ENCODE data around the gene RGS17. TPM values are rescaled to one million over a fixed set of nuclear protein-coding genes. Genes with fewer than 3 reads are reported as not detected.

Gene RGS17
- total and polyA plus RNA-seq, 4 experiments from 2014 or later: not detected

DNA sequence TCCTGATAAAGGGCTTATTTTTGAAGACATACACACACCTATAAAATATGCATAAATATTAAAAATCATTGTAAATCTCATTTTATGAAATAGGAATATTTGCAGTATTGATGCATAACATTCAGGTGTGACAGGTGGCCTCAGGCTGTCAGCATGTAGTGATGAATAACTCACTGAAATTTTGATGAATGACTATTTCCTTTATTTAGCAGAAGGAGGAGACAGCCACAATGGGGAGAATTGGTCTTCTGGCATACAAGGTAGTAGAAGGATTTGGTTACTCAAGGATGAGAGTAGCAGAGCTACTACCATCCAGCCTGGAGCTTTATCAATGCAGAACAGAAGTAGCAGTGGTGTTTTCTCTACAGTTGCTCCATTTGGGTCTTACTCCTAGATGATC is 47.2 kb downstream of the RGS17 start:
- ChIA-PET POLR2A (ENCODE audit: partially characterized antibody) (no interaction called here), CTCF (ENCODE audit: partially characterized antibody) (no interaction called here)
- no peak for DNase-seq
- Mint-ChIP-seq H3K4me3 (no peak overlapping the region), H3K36me3 (no peaks in the 10 kb centered on the region), H3K9me3 (peaks cover 0 to 1% (median 0%) of the 10 kb centered on the region in 8 donors), H3K27ac (no peak overlapping the region), H3K27me3 (peaks cover 2 to 12% of the 10 kb centered on the region in 2 donors), H3K4me1 (no peaks in the 10 kb centered on the region)
- no peak overlapping the region for H3K27ac ChIP-seq (ENCODE audit: low read depth, low read length)
- intact Hi-C loops (cut with micrococcal nuclease): no loop called here
- H3K9me3 ChIP-seq (ENCODE audit: control insufficient read depth in 1 of 2, low read length in 2 of 2): no peaks in the 10 kb centered on the region
- H3K27me3 ChIP-seq (ENCODE audit: insufficient read depth, low read length): no peaks in the 10 kb centered on the region
- H3K4me1 ChIP-seq (ENCODE audit: insufficient read depth, low read length): no peaks in the 10 kb centered on the region
- no peak overlapping the region for H3K4me3 ChIP-seq (ENCODE audit: low read length in 2 of 2)
- no peaks in the 10 kb centered on the region for H3K36me3 ChIP-seq (ENCODE audit: insufficient read depth, low read length)

DNA sequence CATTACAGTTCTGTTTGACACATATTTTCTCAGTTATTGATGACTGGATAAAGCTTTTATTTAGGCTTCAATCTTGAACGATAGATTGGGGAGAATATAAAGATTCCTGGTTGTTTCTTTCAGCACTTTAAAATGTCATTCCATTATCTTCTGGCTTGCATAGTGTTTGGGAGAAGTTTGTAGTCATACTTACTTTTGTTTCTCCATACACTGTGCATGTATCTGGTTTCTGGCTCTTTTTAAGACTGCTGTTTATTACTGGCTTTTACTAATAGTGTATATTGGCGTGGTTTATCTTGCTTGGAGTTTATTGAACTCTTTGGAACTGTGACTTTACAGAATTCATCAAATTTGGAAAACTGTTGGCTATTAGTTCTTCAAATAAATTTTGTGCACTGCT is 49.2 kb downstream of the RGS17 start:
- Mint-ChIP-seq H3K4me3 (no peak overlapping the region), H3K36me3 (no peaks in the 10 kb centered on the region), H3K9me3 (peaks cover 0 to 1% (median 0%) of the 10 kb centered on the region in 8 donors), H3K27ac (no peak overlapping the region), H3K27me3 (peaks cover 2 to 10% of the 10 kb centered on the region in 2 donors), H3K4me1 (no peaks in the 10 kb centered on the region)
- no peaks in the 10 kb centered on the region for H3K4me1 ChIP-seq (ENCODE audit: insufficient read depth, low read length)
- H3K27ac ChIP-seq (ENCODE audit: low read depth, low read length): no peak overlapping the region
- DNase-seq: no peak
- intact Hi-C loops (cut with micrococcal nuclease): no loop called here
- H3K9me3 ChIP-seq (ENCODE audit: control insufficient read depth in 1 of 2, low read length in 2 of 2): no peaks in the 10 kb centered on the region
- CTCF ChIA-PET (ENCODE audit: partially characterized antibody): no interaction called here
- no peaks in the 10 kb centered on the region for H3K27me3 ChIP-seq (ENCODE audit: insufficient read depth, low read length)
- POLR2A ChIA-PET (ENCODE audit: partially characterized antibody): no interaction called here
- H3K36me3 ChIP-seq (ENCODE audit: insufficient read depth, low read length): no peaks in the 10 kb centered on the region
- no peak overlapping the region for H3K4me3 ChIP-seq (ENCODE audit: low read length in 2 of 2)

DNA sequence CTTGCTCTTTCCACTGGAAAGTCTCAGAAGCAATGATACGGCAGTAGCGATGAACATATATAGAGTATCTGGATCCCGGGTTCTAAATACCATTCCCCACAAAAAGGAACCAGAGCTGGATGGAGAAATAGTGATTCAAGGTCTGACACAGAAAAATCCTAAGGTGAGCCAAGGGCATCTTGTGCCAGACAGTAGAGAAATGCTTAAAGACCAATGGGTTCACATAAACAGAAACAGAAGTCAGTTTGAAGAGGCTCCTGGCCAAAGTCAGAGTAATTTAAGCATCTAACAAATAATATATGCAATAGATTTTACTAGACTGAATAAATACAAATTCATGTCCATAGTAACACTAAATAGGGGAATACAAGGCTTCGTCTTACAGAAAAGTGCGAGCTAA is 54.7 kb downstream of the RGS17 start:
- Mint-ChIP-seq H3K4me3 (no peak overlapping the region), H3K9me3 (peaks cover 0 to under 1% (median 0%) of the 10 kb centered on the region in 8 donors), H3K27me3 (peaks cover 0 to 5% of the 10 kb centered on the region in 2 donors), H3K27ac (no peak overlapping the region), H3K4me1 (no peaks in the 10 kb centered on the region), H3K36me3 (no peaks in the 10 kb centered on the region)
- no peaks in the 10 kb centered on the region for H3K27me3 ChIP-seq (ENCODE audit: insufficient read depth, low read length)
- intact Hi-C loops (cut with micrococcal nuclease): no loop called here
- DNase-seq: no peak
- H3K27ac ChIP-seq (ENCODE audit: low read depth, low read length): no peak overlapping the region
- ChIA-PET CTCF (ENCODE audit: partially characterized antibody) (no interaction called here), POLR2A (ENCODE audit: partially characterized antibody) (no interaction called here)
- no peaks in the 10 kb centered on the region for H3K9me3 ChIP-seq (ENCODE audit: control insufficient read depth in 1 of 2, low read length in 2 of 2)
- no peaks in the 10 kb centered on the region for H3K4me1 ChIP-seq (ENCODE audit: insufficient read depth, low read length)
- H3K4me3 ChIP-seq (ENCODE audit: low read length in 2 of 2): no peak overlapping the region
- H3K36me3 ChIP-seq (ENCODE audit: insufficient read depth, low read length): no peaks in the 10 kb centered on the region

DNA sequence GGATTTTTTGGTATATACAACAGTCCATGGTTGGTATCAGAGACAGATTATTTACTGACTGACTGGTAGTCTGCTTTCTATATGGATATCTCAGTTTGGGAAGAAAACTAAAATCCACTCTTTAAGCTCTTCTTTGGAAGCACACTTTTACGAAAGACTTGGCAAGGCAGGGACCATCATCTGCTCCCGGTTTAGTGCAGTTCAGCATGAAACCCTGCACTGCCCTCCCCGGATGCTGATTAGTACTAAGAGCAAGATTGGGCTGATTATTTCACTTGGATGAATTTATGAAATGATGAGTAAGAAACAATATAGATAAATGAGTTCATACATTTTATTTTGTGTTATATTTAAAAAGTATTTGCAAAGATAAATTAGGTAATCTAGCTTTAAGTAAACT is 56.3 kb downstream of the RGS17 start:
- Mint-ChIP-seq H3K9me3 (no peaks in the 10 kb centered on the region), H3K4me3 (no peak overlapping the region), H3K36me3 (no peaks in the 10 kb centered on the region), H3K27me3 (peaks cover 0 to 1% of the 10 kb centered on the region in 2 donors), H3K4me1 (no peaks in the 10 kb centered on the region), H3K27ac (no peak overlapping the region)
- DNase-seq: no peak
- H3K4me1 ChIP-seq (ENCODE audit: insufficient read depth, low read length): no peaks in the 10 kb centered on the region
- H3K36me3 ChIP-seq (ENCODE audit: insufficient read depth, low read length): no peaks in the 10 kb centered on the region
- no peak overlapping the region for H3K4me3 ChIP-seq (ENCODE audit: low read length in 2 of 2)
- intact Hi-C loops (cut with micrococcal nuclease): no loop called here
- no peak overlapping the region for H3K27ac ChIP-seq (ENCODE audit: low read depth, low read length)
- ChIA-PET CTCF (ENCODE audit: partially characterized antibody) (no interaction called here), POLR2A (ENCODE audit: partially characterized antibody) (no interaction called here)
- no peaks in the 10 kb centered on the region for H3K9me3 ChIP-seq (ENCODE audit: control insufficient read depth in 1 of 2, low read length in 2 of 2)
- H3K27me3 ChIP-seq (ENCODE audit: insufficient read depth, low read length): no peaks in the 10 kb centered on the region

DNA sequence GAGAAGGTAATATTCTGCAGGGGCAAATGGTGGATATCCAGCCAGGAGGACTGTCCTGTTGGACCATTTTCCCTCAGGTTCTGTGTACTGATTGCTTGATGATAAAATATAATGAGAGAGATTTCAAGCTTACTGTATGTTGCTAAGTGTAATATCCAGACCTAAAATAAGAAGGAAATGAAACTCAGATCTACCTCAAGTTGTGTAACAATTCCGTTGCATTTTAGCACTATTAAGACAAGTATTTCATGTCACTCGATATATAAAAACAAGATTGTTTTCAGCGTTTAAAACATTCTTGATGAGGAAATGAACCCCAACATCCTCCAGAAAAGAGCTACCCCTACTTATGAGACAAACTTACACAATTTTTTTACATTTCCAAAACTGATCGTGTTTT is 57.2 kb downstream of the RGS17 start:
- Mint-ChIP-seq H3K36me3 (no peaks in the 10 kb centered on the region), H3K4me1 (no peaks in the 10 kb centered on the region), H3K4me3 (no peak overlapping the region), H3K9me3 (no peaks in the 10 kb centered on the region), H3K27me3 (peaks cover 0 to 1% of the 10 kb centered on the region in 2 donors), H3K27ac (no peak overlapping the region)
- intact Hi-C loops (cut with micrococcal nuclease): no loop called here
- no peak for DNase-seq
- H3K36me3 ChIP-seq (ENCODE audit: insufficient read depth, low read length): no peaks in the 10 kb centered on the region
- no peak overlapping the region for H3K27ac ChIP-seq (ENCODE audit: low read depth, low read length)
- ChIA-PET POLR2A (ENCODE audit: partially characterized antibody) (no interaction called here), CTCF (ENCODE audit: partially characterized antibody) (no interaction called here)
- no peaks in the 10 kb centered on the region for H3K9me3 ChIP-seq (ENCODE audit: control insufficient read depth in 1 of 2, low read length in 2 of 2)
- H3K27me3 ChIP-seq (ENCODE audit: insufficient read depth, low read length): no peaks in the 10 kb centered on the region
- no peak overlapping the region for H3K4me3 ChIP-seq (ENCODE audit: low read length in 2 of 2)
- no peaks in the 10 kb centered on the region for H3K4me1 ChIP-seq (ENCODE audit: insufficient read depth, low read length)

DNA sequence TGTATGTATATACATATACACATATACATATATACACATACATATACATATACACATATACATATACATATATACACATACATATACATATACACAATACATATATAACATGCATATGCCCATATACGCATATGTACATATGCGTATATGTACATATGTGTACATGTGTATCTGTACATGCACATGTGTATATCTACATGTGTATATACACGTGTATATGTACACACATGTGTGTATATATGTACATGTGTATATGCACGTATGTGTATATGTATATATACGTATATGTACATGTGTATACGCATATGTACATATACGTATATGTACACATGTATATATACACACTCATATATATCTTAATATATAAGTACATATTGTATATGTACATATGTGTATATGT is 60.3 kb downstream of the RGS17 start:
- H3K4me3 Mint-ChIP-seq: no peak overlapping the region
- intact Hi-C loops (cut with micrococcal nuclease): no loop called here
- H3K27ac Mint-ChIP-seq: no peak overlapping the region

DNA sequence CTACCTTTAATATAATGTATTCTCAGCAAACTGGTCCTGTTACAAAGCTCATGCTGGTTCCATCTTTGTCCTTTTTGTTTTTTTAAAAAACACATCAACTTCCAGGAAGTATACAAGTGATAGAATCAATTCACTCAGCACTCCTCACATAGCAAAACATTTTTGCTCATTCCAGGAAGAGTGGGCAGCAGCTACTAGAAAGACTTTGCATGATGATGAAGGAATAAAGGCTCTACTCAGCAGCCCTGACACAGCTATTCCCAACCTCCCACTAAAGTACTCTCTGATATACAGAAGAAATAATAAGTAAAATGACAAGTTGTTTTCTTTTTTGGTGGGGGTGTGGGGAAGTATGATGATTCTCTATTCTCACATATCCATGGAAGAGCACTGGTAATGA is 61.2 kb downstream of the RGS17 start:
- Mint-ChIP-seq H3K27ac (no peak overlapping the region), H3K9me3 (peaks cover 0 to 6% (median 0%) of the 10 kb centered on the region in 8 donors), H3K4me3 (no peak overlapping the region), H3K36me3 (no peaks in the 10 kb centered on the region), H3K27me3 (peaks cover 3% of the 10 kb centered on the region in 2 donors), H3K4me1 (no peaks in the 10 kb centered on the region)
- DNase-seq: no peak
- no peaks in the 10 kb centered on the region for H3K4me1 ChIP-seq (ENCODE audit: insufficient read depth, low read length)
- H3K9me3 ChIP-seq (ENCODE audit: control insufficient read depth in 1 of 2, low read length in 2 of 2): no peaks in the 10 kb centered on the region
- no peaks in the 10 kb centered on the region for H3K27me3 ChIP-seq (ENCODE audit: insufficient read depth, low read length)
- no peak overlapping the region for H3K4me3 ChIP-seq (ENCODE audit: low read length in 2 of 2)
- no peak overlapping the region for H3K27ac ChIP-seq (ENCODE audit: low read depth, low read length)
- CTCF ChIA-PET (ENCODE audit: partially characterized antibody): no interaction called here
- H3K36me3 ChIP-seq (ENCODE audit: insufficient read depth, low read length): no peaks in the 10 kb centered on the region
- POLR2A ChIA-PET (ENCODE audit: partially characterized antibody): no interaction called here
- intact Hi-C loops (cut with micrococcal nuclease): no loop called here

More for the DNA sequence above, 60.3 kb downstream of the RGS17 start:
- H3K36me3 Mint-ChIP-seq: no peaks in the 10 kb centered on the region
- peaks cover 0 to 3% (median 0%) of the 10 kb centered on the region in 8 donors for H3K9me3 Mint-ChIP-seq
- Histone ChIP-seq H3K9me3 (ENCODE audit: control insufficient read depth in 1 of 2, low read length in 2 of 2) (no peaks in the 10 kb centered on the region), H3K4me3 (ENCODE audit: low read length in 2 of 2) (no peak overlapping the region), H3K27ac (ENCODE audit: low read depth, low read length) (no peak overlapping the region), H3K36me3 (ENCODE audit: insufficient read depth, low read length) (no peaks in the 10 kb centered on the region), H3K4me1 (ENCODE audit: insufficient read depth, low read length) (no peaks in the 10 kb centered on the region), H3K27me3 (ENCODE audit: insufficient read depth, low read length) (no peaks in the 10 kb centered on the region)
- H3K4me1 Mint-ChIP-seq: no peaks in the 10 kb centered on the region
- CTCF ChIA-PET (ENCODE audit: partially characterized antibody): no interaction called here
- POLR2A ChIA-PET (ENCODE audit: partially characterized antibody): no interaction called here
- peaks cover 2 to 4% of the 10 kb centered on the region in 2 donors for H3K27me3 Mint-ChIP-seq
- no peak for DNase-seq

DNA sequence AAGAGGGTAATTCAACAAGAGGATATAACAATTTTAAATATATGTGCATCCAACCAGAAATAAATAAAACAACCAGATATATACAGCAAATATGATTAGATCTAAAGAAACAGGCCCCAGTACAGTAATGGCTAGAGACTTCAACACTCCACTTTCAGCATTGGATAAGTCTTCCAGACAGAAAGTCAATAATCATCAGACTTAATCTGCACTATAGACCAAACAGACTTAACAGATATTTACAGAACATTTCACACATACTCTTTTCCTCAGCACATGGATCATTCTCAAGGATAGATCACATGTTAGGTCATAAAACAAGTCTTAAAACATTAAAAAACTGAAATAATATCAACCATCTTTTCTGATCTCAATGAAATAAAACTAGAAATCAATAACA is 65.9 kb downstream of the RGS17 start:
- CTCF ChIA-PET (ENCODE audit: partially characterized antibody): no interaction called here
- intact Hi-C loops (cut with micrococcal nuclease): no loop called here

More for the DNA sequence above, 65.9 kb downstream of the RGS17 start:
- peaks cover 4 to 17% of the 10 kb centered on the region in 2 donors for H3K27me3 Mint-ChIP-seq
- H3K4me3 Mint-ChIP-seq: no peak overlapping the region
- no peak for DNase-seq
- Histone ChIP-seq H3K9me3 (ENCODE audit: control insufficient read depth in 1 of 2, low read length in 2 of 2) (no peaks in the 10 kb centered on the region), H3K36me3 (ENCODE audit: insufficient read depth, low read length) (no peaks in the 10 kb centered on the region), H3K27ac (ENCODE audit: low read depth, low read length) (no peak overlapping the region), H3K4me1 (ENCODE audit: insufficient read depth, low read length) (no peaks in the 10 kb centered on the region), H3K4me3 (ENCODE audit: low read length in 2 of 2) (no peak overlapping the region), H3K27me3 (ENCODE audit: insufficient read depth, low read length) (no peaks in the 10 kb centered on the region)
- H3K9me3 Mint-ChIP-seq: peaks cover 0 to 20% (median 5%) of the 10 kb centered on the region in 8 donors
- H3K4me1 Mint-ChIP-seq: no peaks in the 10 kb centered on the region
- POLR2A ChIA-PET (ENCODE audit: partially characterized antibody): no interaction called here
- no peak overlapping the region for H3K27ac Mint-ChIP-seq
- H3K36me3 Mint-ChIP-seq: no peaks in the 10 kb centered on the region

Measured in CD4-positive, alpha-beta memory T cell (primary cell).